Transverse colon (tissue), 4 donors: ENCODE data around the gene CTDNEP1. TPM values are rescaled to one million over a fixed set of nuclear protein-coding genes. Genes with fewer than 3 reads are reported as not detected.

Experiments
- DNase-seq: peaks from one replicate; pipeline ENCODE4 v3.0.0-alpha.2; 2019
- H3K27ac ChIP-seq, 4 donors: fragments of 200-600 bp; sonication (generic); 2 replicates each; pipeline ENCODE4 v1.5.1; 2016 to 2018; ENCODE audit warnings: inconsistent platforms in 4 of 4
- H3K27me3 ChIP-seq: fragments of 200-600 bp; sonication (generic); 2 replicates; pipeline ENCODE4 v1.5.1; 2017; ENCODE audit warnings: inconsistent platforms
- H3K36me3 ChIP-seq, 4 donors: fragments of 200-600 bp; sonication (generic); 2 replicates each; pipeline ENCODE4 v1.5.1; 2017 to 2019; ENCODE audit warnings: inconsistent platforms in 4 of 4
- H3K4me1 ChIP-seq, 4 donors: fragments of 200-600 bp; sonication (generic); 2 replicates each; pipeline ENCODE4 v1.5.1; 2017 to 2020; ENCODE audit warnings: inconsistent platforms in 4 of 4
- H3K4me3 ChIP-seq, 4 donors: fragments of 200-600 bp; sonication (generic); 1 replicate in 1 of 4; 2 replicates in 3 of 4; pipeline versions ENCODE4 v1.5.1 to v1.6.1; 2017 to 2019; ENCODE audit warnings: inconsistent platforms in 4 of 4
- H3K9me3 ChIP-seq, 2 donors: fragments of 200-600 bp; sonication (generic); 2 replicates each; pipeline ENCODE4 v1.5.1; 2017 to 2019; ENCODE audit warnings: inconsistent platforms in 2 of 2
- EP300 ChIP-seq: sonication (generic); formaldehyde crosslinking; IDR thresholded peaks from one replicate; pipeline ENCODE4 v1.6.1; 2017; ENCODE audit warnings: antibody characterized with exemption, low read depth
- POLR2A ChIP-seq: fragments of 450-650 bp; IDR thresholded peaks from one replicate; pipeline ENCODE4 v1.6.1; 2016; ENCODE audit warnings: antibody characterized with exemption, mild to moderate bottlenecking, moderate library complexity
- POLR2AphosphoS5 ChIP-seq, 3 donors: sonication (generic); formaldehyde crosslinking; IDR thresholded peaks; one replicate each; pipeline ENCODE4 v1.6.1; 2016; ENCODE audit warnings: antibody characterized with exemption in 3 of 3
- WGBS, 2 donors: methylation state at CpG; one replicate each; pipeline ENCODE4 v1.1.5; 2018; ENCODE audit warnings: low coverage in 1 of 2; 5-methylcytosine and 5-hydroxymethylcytosine counted together
- in situ Hi-C, 4 donors: fragments of 200-750 bp; cut with MboI; loops; one replicate each; pipeline versions ENCODE4 v1.15.0 to v1.15.1; 2017; ENCODE audit warnings: low sequenced_read_pairs in 3 of 4, low pct_ligation_motif_present in 1 of 4, low pct_unique_long_range_greater_than_20kb in 1 of 4
- intact Hi-C: fragments of 100-400 bp; cut with DNase I; formaldehyde crosslinking; loops from one replicate; pipeline ENCODE4 v1.15.1; 2023; ENCODE audit warnings: low total_unique reads
- total RNA-seq, 4 donors: library from RNA; depleted of rRNA; stranded (reverse); fragments of >200 nt; gene quantifications; one replicate each; pipeline ENCODE4 v1.1.0, GENCODE V29; 2016
- TF ChIP-seq, protein P1 (sequence below), 5 experiments: fragments of 200-600 bp in 3 of 5; fragments of 450-650 bp in 2 of 5; sonication (generic) in 3 of 5; IDR thresholded peaks; 1 replicate in 2 of 5; 2 replicates in 3 of 5; pipeline ENCODE4 v1.5.1; 2016 to 2017; ENCODE audit warnings: antibody characterized with exemption in 5 of 5, inconsistent platforms in 3 of 5, mild to moderate bottlenecking in 2 of 5, moderate library complexity in 1 of 5

CTDNEP1 gene
- total RNA-seq, 4 donors from 2014 or later, result 52.3 to 113 (median 60.4) TPM

DNA sequence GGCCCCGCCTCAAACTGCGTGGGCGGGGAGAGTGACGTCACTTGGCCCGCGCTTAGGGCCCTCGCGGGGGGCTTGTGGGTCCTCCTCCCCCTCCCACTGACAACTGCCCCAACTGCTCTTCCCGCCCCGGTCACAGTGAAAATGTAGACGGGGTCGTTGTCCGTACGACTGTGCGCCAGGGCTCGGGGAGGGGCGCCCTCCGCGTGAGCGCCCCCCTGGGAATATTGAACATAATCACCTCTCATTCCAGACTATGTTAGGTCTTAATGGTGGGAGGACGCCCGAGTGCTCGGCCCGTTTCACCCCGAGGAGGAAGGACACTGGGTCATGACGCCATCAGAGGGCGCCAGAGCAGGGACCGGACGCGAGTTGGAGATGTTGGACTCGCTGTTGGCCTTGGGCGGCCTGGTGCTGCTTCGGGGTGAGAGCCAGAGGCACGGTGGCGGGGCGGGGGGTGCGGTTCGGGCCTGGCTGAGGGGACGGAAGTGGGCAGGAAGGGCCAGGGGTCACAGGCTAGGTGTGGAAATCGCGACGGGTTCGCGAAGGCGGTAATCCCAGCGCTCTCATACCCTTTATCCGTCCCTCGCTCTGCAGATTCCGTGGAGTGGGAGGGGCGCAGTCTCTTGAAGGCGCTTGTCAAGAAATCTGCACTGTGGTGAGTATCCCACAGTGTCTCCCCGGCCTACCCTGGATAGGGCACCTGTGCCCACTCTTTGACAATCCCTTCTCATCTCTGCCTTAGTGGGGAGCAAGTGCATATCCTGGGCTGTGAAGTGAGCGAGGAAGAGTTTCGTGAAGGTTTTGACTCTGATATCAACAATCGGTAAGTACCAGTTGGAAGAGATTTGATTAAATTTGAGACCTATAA lies 876 bp upstream of the CTDNEP1 start, which contains the start of gene ELP5:
Gene ELP5 (plus strand): TSS at position 40 of the 868 bp plus-strand sequence. CDS start 336 bp downstream, at position 376.
- H3K36me3 ChIP-seq, result peaks cover 0 to 10% (median 0%) of the 10 kb centered on the region in 4 donors
- in situ Hi-C loops (no loop called here), intact Hi-C loops (no loop called here)
- H3K27me3 ChIP-seq, result no peaks in the 10 kb centered on the region
- no peaks in the 10 kb centered on the region for H3K9me3 ChIP-seq
- H3K27ac ChIP-seq, result peak within 1 kb of the TSS; percentile 95 to 100 (median 98)
- peaks cover 14 to 43% (median 34%) of the 10 kb centered on the region in 4 donors for H3K4me1 ChIP-seq
- DNase-seq, result peak; percentile 96
- TF ChIP-seq, protein P1, sequence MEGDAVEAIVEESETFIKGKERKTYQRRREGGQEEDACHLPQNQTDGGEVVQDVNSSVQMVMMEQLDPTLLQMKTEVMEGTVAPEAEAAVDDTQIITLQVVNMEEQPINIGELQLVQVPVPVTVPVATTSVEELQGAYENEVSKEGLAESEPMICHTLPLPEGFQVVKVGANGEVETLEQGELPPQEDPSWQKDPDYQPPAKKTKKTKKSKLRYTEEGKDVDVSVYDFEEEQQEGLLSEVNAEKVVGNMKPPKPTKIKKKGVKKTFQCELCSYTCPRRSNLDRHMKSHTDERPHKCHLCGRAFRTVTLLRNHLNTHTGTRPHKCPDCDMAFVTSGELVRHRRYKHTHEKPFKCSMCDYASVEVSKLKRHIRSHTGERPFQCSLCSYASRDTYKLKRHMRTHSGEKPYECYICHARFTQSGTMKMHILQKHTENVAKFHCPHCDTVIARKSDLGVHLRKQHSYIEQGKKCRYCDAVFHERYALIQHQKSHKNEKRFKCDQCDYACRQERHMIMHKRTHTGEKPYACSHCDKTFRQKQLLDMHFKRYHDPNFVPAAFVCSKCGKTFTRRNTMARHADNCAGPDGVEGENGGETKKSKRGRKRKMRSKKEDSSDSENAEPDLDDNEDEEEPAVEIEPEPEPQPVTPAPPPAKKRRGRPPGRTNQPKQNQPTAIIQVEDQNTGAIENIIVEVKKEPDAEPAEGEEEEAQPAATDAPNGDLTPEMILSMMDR (IDR thresholded peaks at IDR 0.05), result peak in 4 of 5 experiments; percentile 27 to 40 (median 28)
- TF ChIP-seq EP300 (no peak), POLR2AphosphoS5 (IDR thresholded peaks at IDR 0.05) (peak; percentile 79 to 88 (median 86)), POLR2A (peak; percentile 82)
- 0 to 9% methylated on average over 3 to 53 of the region's 55 CpGs for WGBS, 2 donors
- peak within 1 kb of the TSS; percentile 79 to 100 (median 97) for H3K4me3 ChIP-seq

DNA sequence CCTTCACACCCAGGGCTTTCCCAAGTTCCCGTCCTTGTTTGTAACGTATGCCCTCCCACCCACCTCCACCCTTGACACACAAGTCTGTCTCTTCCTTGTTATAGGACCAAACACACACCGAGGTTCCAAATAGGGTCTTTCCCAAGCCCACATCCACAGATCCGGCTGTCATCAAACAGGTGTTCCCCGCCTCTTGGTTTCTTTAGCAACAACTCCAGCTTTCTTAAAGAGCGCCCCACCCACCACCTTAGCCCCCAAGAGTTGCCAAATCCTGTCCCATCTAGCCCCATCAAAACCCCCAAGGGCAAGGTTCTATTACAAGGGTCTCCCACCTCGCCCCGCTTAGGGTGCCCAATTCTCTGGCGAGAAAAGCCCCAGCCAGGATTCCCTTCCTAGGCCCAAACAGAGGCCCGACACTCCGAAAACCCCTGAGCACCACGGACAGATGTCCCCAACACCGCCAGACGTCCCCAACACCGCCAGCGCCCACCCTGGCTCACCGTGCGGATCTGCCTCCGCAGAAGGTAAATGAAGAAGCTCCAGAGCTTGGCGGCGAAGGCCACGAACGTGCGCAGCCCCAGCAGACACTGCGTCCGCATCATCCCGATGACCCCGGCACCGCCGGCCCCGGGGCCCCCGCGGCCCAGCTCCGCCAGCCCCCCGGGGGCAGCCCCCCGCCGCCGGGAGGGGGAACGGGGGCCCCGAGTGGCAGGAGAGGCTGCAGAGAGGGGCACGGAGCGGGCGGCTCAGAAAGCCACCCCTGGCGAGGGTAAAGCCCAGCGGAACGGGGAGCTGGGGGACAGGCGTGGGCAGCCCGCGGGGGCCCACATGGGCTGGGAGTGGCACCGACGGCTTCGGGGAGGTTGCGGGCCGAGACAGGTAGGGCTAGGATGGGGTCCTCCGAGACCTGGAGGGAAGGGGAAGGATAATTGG lies 573 bp downstream of the CTDNEP1 start:
- no peak for TF ChIP-seq EP300
- peak; percentile 35 for TF ChIP-seq POLR2A
- in situ Hi-C loops, result no loop called here
- WGBS, 2 donors, result 0 to 2% methylated on average over 3 to 33 of the region's 55 CpGs
- Histone ChIP-seq H3K9me3 (no peaks in the 10 kb centered on the region), H3K27ac (peak overlapping the region; percentile 95 to 100 (median 98)), H3K4me1 (peaks cover 14 to 42% (median 34%) of the 10 kb centered on the region in 4 donors), H3K4me3 (peak overlapping the region; percentile 79 to 100 (median 97)), H3K36me3 (peaks cover 0 to 15% (median 4%) of the 10 kb centered on the region in 4 donors), H3K27me3 (no peaks in the 10 kb centered on the region)
- intact Hi-C loops, result no loop called here
- DNase-seq, result peak; percentile 29

DNA sequence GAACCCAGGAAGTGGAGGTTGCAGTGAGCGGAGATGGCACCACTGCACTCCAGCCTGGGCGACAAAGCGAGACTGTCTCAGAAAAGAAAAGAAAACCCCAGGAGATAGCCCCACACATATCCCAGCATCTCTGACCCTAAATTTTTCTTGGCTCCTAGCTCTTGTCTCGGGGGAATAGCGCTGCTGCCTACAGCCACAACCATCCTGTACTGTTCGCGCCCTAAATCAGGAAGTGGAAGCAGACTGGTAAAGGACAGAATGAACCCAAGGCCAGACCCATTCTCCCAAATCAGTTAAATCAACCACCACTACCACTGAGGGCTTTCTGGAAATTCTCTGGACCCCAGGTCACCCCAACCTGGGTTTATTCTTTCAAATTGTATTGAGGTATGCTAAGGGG lies 1.7 kb downstream of the CTDNEP1 start:
- peaks cover 0 to 20% (median 8%) of the 10 kb centered on the region in 4 donors for H3K36me3 ChIP-seq
- 71% methylated on average over 7 of the region's 7 CpGs; no CpG with 5 or more reads in 1 of the 2 donors for WGBS, 2 donors
- in situ Hi-C loops, result loop anchor here in 1 of 4 donors (25.0 kb wide), 1 partner anchor 887 kb away; no protein-coding TSS in a partner anchor
- H3K27me3 ChIP-seq, result no peaks in the 10 kb centered on the region
- peak overlapping the region; percentile 95 to 100 (median 98) for H3K27ac ChIP-seq
- no peaks in the 10 kb centered on the region for H3K9me3 ChIP-seq
- H3K4me3 ChIP-seq, result peak overlapping the region in 3 of 4 donors; percentile 96 to 100 (median 98)
- DNase-seq, result no peak
- H3K4me1 ChIP-seq, result peaks cover 14 to 42% (median 34%) of the 10 kb centered on the region in 4 donors
- intact Hi-C loops, result no loop called here
- TF ChIP-seq, protein P1 (IDR thresholded peaks at IDR 0.05), result no peak
- TF ChIP-seq EP300, result no peak
- no peak for TF ChIP-seq POLR2A
- no peak for TF ChIP-seq POLR2AphosphoS5 (IDR thresholded peaks at IDR 0.05)

DNA sequence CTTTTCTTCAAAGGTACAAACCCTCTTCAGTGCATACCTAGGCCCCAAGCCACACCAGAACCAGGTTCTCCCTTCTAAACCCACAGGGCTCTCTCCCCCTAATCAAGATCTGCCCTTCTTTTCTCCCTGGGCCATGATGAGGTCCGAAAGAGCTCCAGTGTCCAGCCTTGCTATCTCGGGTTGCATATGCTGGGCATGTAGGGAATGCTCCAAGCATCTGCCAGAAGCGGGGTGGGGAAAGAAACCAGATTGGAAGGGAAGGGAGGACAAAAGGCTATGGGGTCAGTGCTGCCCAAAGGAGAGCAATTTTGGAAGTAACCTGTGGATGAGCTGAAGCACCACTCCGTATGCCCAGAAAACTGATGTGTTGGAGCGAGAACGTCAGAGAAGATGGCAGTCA lies 2.3 kb downstream of the CTDNEP1 start:
- WGBS, 2 donors, result 60 to 92% methylated on average over 1 to 6 of the region's 6 CpGs
- peaks cover 14 to 37% (median 34%) of the 10 kb centered on the region in 4 donors for H3K4me1 ChIP-seq
- TF ChIP-seq POLR2AphosphoS5 (IDR thresholded peaks at IDR 0.05) (no peak), EP300 (no peak), POLR2A (no peak)
- TF ChIP-seq, protein P1 (IDR thresholded peaks at IDR 0.05), result no peak
- H3K36me3 ChIP-seq, result peaks cover 0 to 23% (median 12%) of the 10 kb centered on the region in 4 donors
- intact Hi-C loops (no loop called here), in situ Hi-C loops (loop anchor here in 1 of 4 donors (25.0 kb wide), 1 partner anchor 888 kb away; no protein-coding TSS in a partner anchor)
- H3K27ac ChIP-seq, result peak overlapping the region in 2 of 4 donors; percentile 97 to 100
- H3K4me3 ChIP-seq, result no peak overlapping the region
- H3K27me3 ChIP-seq, result no peaks in the 10 kb centered on the region
- no peak for DNase-seq
- H3K9me3 ChIP-seq, result no peaks in the 10 kb centered on the region
